Gastroesophageal sphincter (tissue), 3 donors: ENCODE measurements around the gene USF1.

Experiments
- POLR2A ChIP-seq, 2 donors: fragments of 450-650 bp; IDR thresholded peaks; one replicate each; pipeline ENCODE4 v1.6.1; 2017; ENCODE audit warnings: antibody characterized with exemption in 2 of 2, mild to moderate bottlenecking in 2 of 2, moderate library complexity in 1 of 2
- TF ChIP-seq, protein P1 (sequence below), 4 experiments: fragments of 200-600 bp in 2 of 4; fragments of 450-650 bp in 2 of 4; sonication (generic) in 1 of 4; IDR thresholded peaks; one replicate each; pipeline ENCODE4 v1.5.1; 2017 to 2019; ENCODE audit warnings: antibody characterized with exemption in 4 of 4, mild to moderate bottlenecking in 2 of 4, moderate library complexity in 2 of 4

GRCh38 chr1:161083748-161084596 is 38.2 kb upstream of the USF1 start:
- no peak for TF ChIP-seq POLR2A (IDR thresholded peaks at IDR 0.05)
- TF ChIP-seq, protein P1, sequence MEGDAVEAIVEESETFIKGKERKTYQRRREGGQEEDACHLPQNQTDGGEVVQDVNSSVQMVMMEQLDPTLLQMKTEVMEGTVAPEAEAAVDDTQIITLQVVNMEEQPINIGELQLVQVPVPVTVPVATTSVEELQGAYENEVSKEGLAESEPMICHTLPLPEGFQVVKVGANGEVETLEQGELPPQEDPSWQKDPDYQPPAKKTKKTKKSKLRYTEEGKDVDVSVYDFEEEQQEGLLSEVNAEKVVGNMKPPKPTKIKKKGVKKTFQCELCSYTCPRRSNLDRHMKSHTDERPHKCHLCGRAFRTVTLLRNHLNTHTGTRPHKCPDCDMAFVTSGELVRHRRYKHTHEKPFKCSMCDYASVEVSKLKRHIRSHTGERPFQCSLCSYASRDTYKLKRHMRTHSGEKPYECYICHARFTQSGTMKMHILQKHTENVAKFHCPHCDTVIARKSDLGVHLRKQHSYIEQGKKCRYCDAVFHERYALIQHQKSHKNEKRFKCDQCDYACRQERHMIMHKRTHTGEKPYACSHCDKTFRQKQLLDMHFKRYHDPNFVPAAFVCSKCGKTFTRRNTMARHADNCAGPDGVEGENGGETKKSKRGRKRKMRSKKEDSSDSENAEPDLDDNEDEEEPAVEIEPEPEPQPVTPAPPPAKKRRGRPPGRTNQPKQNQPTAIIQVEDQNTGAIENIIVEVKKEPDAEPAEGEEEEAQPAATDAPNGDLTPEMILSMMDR (IDR thresholded peaks at IDR 0.05), result no peak
